GM21619 (cell line): ENCODE results near the gene IER3.
"Not testable (repeated sequence)": the region's sequence is repeated elsewhere in the genome, so short reads cannot be mapped to it uniquely, and the experiment has no call there.

Experiments
- ATAC-seq: cut with Tn5 transposase; IDR thresholded peaks from one replicate; pipeline ENCODE4 v1.9.1; 2021; ENCODE audit not compliant: unreplicated experiment

Gene IER3

GRCh38 chr6:30769088-30769852, 24.9 kb upstream of the IER3 start:
- ATAC-seq, result no peak

GRCh38 chr6:30768634-30769087, 24.3 kb upstream of the IER3 start:
- no peak for ATAC-seq

GRCh38 chr6:30767944-30768301, 23.6 kb upstream of the IER3 start:
- no peak for ATAC-seq

- ATAC-seq, result peak; percentile 57
Observed at GRCh38 chr6:30767158-30767943, 23.0 kb upstream of the IER3 start.

- no peak for ATAC-seq
Observed at GRCh38 chr6:30766461-30767157, 22.3 kb upstream of the IER3 start.

GRCh38 chr6:30765495-30765894, 21.1 kb upstream of the IER3 start:
- ATAC-seq, result not testable (repeated sequence)

GRCh38 chr6:30764490-30765043, 20.2 kb upstream of the IER3 start:
- not testable (repeated sequence) for ATAC-seq

- ATAC-seq, result peak; percentile 38
Observed at GRCh38 chr6:30763618-30764489, 19.5 kb upstream of the IER3 start.

- ATAC-seq, result no peak
Observed at GRCh38 chr6:30763155-30763617, 18.8 kb upstream of the IER3 start.

- no peak for ATAC-seq
Observed at GRCh38 chr6:30761791-30762429, 17.6 kb upstream of the IER3 start.

GRCh38 chr6:30760549-30760948, 16.2 kb upstream of the IER3 start:
- ATAC-seq, result no peak

- ATAC-seq, result no peak
Observed at GRCh38 chr6:30759575-30760239, 15.4 kb upstream of the IER3 start.

- ATAC-seq, result no peak
Observed at GRCh38 chr6:30757261-30757904, 13.0 kb upstream of the IER3 start.

GRCh38 chr6:30756405-30757003, 12.2 kb upstream of the IER3 start:
- ATAC-seq, result not testable (repeated sequence)

- ATAC-seq, result no peak
Observed at GRCh38 chr6:30754631-30755030, 10.3 kb upstream of the IER3 start.

- no peak for ATAC-seq
Observed at GRCh38 chr6:30752157-30752927, 8.0 kb upstream of the IER3 start.

GRCh38 chr6:30750379-30750668, 6.0 kb upstream of the IER3 start:
- ATAC-seq, result no peak
